Endometrium (tissue), 2 donors: ENCODE measurements around the gene KBTBD8.

Source experiments
- FAIRE-seq: peaks from 2 replicates; lab custom pipeline; 2012; peaks lifted over from hg19 to GRCh38; lab: Jason Lieb, UNC
- donor health status: control.
- donor health status: control.

KBTBD8 gene

DNA sequence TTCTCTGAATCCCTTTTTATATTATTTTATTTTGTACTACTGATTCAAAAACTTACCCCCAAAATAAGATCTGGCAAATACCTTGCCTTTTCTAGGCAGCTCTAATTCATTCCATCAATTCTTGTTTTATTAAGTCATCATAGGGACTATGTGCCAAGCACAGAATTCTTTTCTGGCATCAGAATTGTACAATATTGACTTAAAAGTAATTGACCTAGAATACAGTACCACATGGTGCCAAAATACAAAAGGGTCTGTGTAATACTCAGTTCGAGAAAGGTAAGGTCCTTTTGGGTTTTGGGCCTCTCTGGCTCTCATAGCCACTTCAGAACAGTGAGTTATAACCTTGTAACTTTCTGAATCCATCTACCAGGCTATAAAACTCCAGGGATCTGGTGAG is 46.2 kb downstream of the KBTBD8 start:
- no peak for FAIRE-seq

- FAIRE-seq: no peak
Measured at GRCh38 chr3:67044955-67045354, 46.8 kb downstream of the KBTBD8 start.

DNA sequence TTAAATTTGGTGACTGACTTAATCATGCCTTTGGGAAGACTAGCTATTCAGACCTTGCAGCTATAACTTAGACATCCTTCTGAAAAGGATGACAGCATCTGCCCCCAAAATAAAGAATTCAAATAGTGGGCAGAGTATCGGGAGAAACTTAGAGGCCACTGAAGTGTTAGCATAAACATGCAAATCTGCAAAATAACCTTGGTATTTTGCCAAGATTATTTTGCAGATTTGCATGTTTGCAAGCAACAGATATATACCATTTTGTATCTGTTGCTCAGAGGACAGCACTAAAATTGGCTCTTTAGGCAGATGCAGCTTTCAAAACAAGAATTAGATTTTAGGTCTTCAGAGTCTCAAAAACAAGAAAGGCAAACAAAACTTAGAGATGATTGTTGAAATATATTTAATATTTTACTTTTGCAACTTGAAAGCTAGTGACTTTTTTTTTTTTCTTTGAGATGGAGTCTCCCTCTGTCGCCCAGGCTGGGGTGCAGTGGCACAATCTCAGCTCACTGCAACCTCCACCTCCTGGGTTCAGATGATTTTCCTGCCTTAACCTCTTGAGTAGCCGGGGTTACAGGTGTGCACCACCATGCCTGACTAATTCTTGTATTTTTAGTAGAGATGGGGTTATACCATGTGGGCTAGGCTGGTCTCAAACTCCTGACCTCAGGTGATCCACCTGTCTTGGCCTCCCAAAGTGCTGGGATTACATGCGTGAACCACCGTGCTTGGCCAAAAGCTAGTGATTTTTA is 47.8 kb downstream of the KBTBD8 start:
- no peak for FAIRE-seq

- peak; percentile 8 for FAIRE-seq
Measured at GRCh38 chr3:67047051-67047450, 48.9 kb downstream of the KBTBD8 start.

DNA sequence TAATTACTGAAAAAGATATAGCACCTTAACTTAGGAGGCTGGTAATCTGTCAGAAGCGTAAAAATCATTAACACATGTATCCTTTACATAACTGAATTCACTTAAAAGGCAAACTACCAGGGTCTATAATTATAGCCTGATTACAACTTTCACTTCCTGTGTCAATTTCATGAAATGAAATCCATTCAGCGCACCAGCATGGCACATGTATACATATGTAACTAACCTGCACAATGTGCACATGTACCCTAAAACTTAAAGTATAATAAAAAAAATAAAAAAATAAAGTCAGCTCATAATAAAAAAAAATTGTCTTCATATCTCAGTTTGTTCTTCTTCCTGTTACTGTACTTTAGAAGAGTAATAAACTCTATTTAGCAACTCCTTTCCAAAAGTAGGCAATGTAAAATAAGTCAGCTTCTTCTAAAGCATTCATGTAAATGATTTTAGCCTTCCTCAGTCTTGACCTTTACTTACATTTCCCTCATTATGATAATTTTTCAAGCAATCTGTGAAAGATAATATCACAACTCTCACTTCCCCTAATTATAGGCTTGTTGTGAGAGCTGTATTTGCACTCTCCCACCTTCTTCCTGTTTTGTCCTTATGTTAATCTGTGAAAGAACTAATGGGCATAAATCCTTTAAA is 50.1 kb downstream of the KBTBD8 start:
- FAIRE-seq: no peak

DNA sequence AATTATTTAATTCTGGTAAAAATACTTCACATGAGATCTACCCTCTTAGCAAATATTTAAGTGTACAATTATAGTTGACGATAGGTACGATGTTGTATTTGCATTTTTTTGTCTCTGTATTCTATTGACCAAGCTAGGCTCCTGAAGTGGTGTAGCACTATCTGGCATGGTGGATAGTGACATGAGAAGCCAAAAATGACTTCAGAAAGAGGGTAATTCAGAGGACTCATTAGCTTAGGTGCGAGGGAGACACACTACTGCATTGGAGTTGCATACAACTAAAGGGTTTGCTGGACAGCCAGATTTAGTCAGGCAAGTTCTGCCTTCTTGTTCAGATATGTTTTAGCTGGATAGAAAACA is 50.6 kb downstream of the KBTBD8 start:
- no peak for FAIRE-seq

- FAIRE-seq: no peak
Measured at GRCh38 chr3:67059443-67059842, 61.3 kb downstream of the KBTBD8 start.
